Ovary (tissue), 9 donors: Measurements from ENCODE around the gene RGS7. TPM values are rescaled to one million over a fixed set of nuclear protein-coding genes. Genes with fewer than 3 reads are reported as not detected.

Experiments
- DNase-seq, 5 donors: peaks; one replicate each; pipeline ENCODE4 v3.0.0-alpha.2; 2019 to 2020
- H3K27ac ChIP-seq, 2 donors: fragments of 200-600 bp; one replicate each; pipeline versions ENCODE4 v1.5.1 to v1.8.0; 2019 to 2022
- H3K27me3 ChIP-seq: fragments of 200-600 bp; one replicate; pipeline ENCODE4 v1.8.0; 2022
- H3K36me3 ChIP-seq: fragments of 200-600 bp; sonication (generic); one replicate; pipeline ENCODE4 v1.5.1; 2019
- H3K4me1 ChIP-seq: one replicate; pipeline ENCODE4 v1.8.1; 2013; ENCODE audit warnings: mild to moderate bottlenecking, moderate library complexity; ENCODE audit not compliant: insufficient read depth
- H3K4me3 ChIP-seq: fragments of 200-600 bp; sonication (generic); one replicate; pipeline ENCODE4 v1.5.1; 2017
- H3K9me3 ChIP-seq, 2 donors: fragments of 200-600 bp in 1 of 2; sonication (generic) in 1 of 2; one replicate each; pipeline versions ENCODE4 v1.5.1 to v1.8.1; 2013 to 2019; ENCODE audit warnings: mild to moderate bottlenecking in 1 of 2, moderate library complexity in 1 of 2
- EP300 ChIP-seq: sonication (generic); formaldehyde crosslinking; IDR thresholded peaks from one replicate; pipeline ENCODE4 v1.6.1; 2017; ENCODE audit warnings: antibody characterized with exemption
- POLR2A ChIP-seq: fragments of 450-650 bp; IDR thresholded peaks from one replicate; pipeline ENCODE4 v1.6.1; 2017; ENCODE audit warnings: antibody characterized with exemption, mild to moderate bottlenecking, moderate library complexity
- WGBS, 3 donors: extraction: QIAGEN DNeasy Blood & Tissue Kit in 1 of 3; methylation state at CpG; one replicate each; pipeline versions ENCODE4 v1.1.5 to v1.1.7; 2013 to 2017; 5-methylcytosine and 5-hydroxymethylcytosine counted together
- intact Hi-C, 4 donors: fragments of 100-400 bp; cut with DNase I; formaldehyde crosslinking; loops; one replicate each; pipeline versions ENCODE4 v1.11.0 to v1.15.1; 2022 to 2023
- polyA plus RNA-seq, 2 donors: library from polyadenylated mRNA; stranded (reverse); fragments of 200-250 nt in 1 of 2; fragments of 350-450 nt in 1 of 2; fragmentation: Illumina TruSeq in 1 of 2; extraction: RNeasy Lipid Tissue Mini Kit (QIAGEN cat#74804) in 1 of 2; gene quantifications; one replicate each; pipeline ENCODE4 v1.2.3, GENCODE V29; 2013 to 2014
- total RNA-seq, 7 donors: library from RNA; depleted of rRNA in 2 of 7; stranded (reverse); fragments of >200 nt in 2 of 7; fragmentation: NEBNext Ultra II Directional in 3 of 7; extraction: Animal tissue kit (Norgen Biotek cat#: 25700) in 3 of 7; gene quantifications; one replicate each; pipeline versions ENCODE4 v1.1.0 to v1.2.4, GENCODE V29; 2016 to 2023
- TF ChIP-seq, protein P1 (sequence below), 3 donors: fragments of 450-650 bp in 2 of 3; fragments of 200-600 bp in 1 of 3; IDR thresholded peaks; one replicate each; pipeline versions ENCODE4 v1.5.1 to v1.8.0; 2016 to 2022; ENCODE audit warnings: antibody characterized with exemption in 3 of 3, mild to moderate bottlenecking in 1 of 3
- donor health status: DM: no; HTN: no; CAD: no; lungs with moderate emphysema.
- donor health status: DM: no; HTN: no; CAD: no.
- donor health status: Bipolar disorder and iron deficiency.
- donor health status: DM: yes; HTN: yes; CAD: no.
- donor health status: DM: no; HTN: no; CAD: no.
- donor health status: DM: yes; HTN: yes; CAD: no.

Gene RGS7
- total and polyA plus RNA-seq, 9 donors: 0.10 to 1.00 (median 0.37) TPM; not detected in 1

GRCh38 chr1:240802271-240802670 lies 554.7 kb downstream of the RGS7 start:
- Histone ChIP-seq H3K36me3 (no peaks in the 10 kb centered on the region), H3K27ac (no peak overlapping the region), H3K9me3 (no peaks in the 10 kb centered on the region), H3K27me3 (no peaks in the 10 kb centered on the region), H3K4me1 (no peaks in the 10 kb centered on the region), H3K4me3 (no peak overlapping the region)
- 72 to 98% (median 95%) methylated on average over 2 of the region's 2 CpGs for WGBS, 3 donors
- TF ChIP-seq EP300: no peak
- TF ChIP-seq, protein P1, sequence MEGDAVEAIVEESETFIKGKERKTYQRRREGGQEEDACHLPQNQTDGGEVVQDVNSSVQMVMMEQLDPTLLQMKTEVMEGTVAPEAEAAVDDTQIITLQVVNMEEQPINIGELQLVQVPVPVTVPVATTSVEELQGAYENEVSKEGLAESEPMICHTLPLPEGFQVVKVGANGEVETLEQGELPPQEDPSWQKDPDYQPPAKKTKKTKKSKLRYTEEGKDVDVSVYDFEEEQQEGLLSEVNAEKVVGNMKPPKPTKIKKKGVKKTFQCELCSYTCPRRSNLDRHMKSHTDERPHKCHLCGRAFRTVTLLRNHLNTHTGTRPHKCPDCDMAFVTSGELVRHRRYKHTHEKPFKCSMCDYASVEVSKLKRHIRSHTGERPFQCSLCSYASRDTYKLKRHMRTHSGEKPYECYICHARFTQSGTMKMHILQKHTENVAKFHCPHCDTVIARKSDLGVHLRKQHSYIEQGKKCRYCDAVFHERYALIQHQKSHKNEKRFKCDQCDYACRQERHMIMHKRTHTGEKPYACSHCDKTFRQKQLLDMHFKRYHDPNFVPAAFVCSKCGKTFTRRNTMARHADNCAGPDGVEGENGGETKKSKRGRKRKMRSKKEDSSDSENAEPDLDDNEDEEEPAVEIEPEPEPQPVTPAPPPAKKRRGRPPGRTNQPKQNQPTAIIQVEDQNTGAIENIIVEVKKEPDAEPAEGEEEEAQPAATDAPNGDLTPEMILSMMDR (IDR thresholded peaks at IDR 0.05): no peak
- no peak for TF ChIP-seq POLR2A
- intact Hi-C loops: no loop called here
- no peak for DNase-seq

DNA sequence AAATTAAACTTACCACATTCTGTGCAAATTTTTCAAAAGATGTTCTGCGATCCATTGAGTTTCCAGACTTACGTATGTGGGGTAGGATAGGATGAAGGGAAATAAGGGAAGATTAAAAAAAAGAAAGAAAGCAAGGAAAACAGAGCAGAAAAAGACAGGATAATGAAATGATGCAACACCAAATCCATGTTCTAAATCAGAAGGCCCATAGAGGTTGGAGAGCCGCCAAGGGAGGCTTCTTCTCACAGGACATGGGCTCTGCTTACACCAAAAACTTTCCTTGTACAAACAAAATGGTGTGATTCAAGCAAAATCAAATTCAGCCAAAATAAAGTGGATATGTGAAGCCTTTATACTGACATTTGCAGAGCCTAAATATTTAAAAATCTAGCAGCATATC lies 555.6 kb downstream of the RGS7 start:
- no peak overlapping the region for H3K4me3 ChIP-seq
- no peaks in the 10 kb centered on the region for H3K4me1 ChIP-seq
- H3K36me3 ChIP-seq: no peaks in the 10 kb centered on the region
- intact Hi-C loops: no loop called here
- no peak overlapping the region for H3K27ac ChIP-seq
- no peaks in the 10 kb centered on the region for H3K9me3 ChIP-seq
- DNase-seq: no peak
- WGBS, 3 donors: 95 to 96% (median 95%) methylated on average over 3 of the region's 3 CpGs
- TF ChIP-seq POLR2A: no peak
- TF ChIP-seq EP300: no peak
- TF ChIP-seq, protein P1 (IDR thresholded peaks at IDR 0.05): no peak
- H3K27me3 ChIP-seq: no peaks in the 10 kb centered on the region

- DNase-seq: no peak
Measured at GRCh38 chr1:240800291-240800690, 556.7 kb downstream of the RGS7 start.

DNA sequence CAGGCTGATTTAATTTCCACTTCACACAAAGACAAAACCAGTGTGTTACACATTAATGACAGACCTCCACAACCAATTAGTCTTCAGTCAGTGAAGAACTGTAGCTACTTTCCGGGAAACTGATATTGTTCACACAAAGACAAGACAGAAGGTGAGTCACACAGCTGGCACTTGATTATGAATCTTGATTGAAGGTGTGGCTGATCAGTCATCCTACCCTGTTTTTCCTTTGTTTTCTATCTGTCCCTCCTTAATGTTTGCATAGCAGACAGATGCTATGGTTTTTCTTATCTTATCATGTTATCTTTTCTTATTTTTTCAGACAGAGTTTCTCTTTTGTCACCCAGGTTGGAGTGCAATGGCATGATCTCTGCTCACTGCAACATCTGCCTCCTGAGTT lies 560.0 kb downstream of the RGS7 start:
- Histone ChIP-seq H3K4me3 (no peak overlapping the region), H3K27ac (no peak overlapping the region), H3K9me3 (no peaks in the 10 kb centered on the region), H3K36me3 (no peaks in the 10 kb centered on the region), H3K27me3 (no peaks in the 10 kb centered on the region), H3K4me1 (no peaks in the 10 kb centered on the region)
- no peak for DNase-seq
- WGBS, 3 donors: 79 to 89% (median 86%) methylated on average over 1 of the region's 1 CpG
- TF ChIP-seq, protein P1 (IDR thresholded peaks at IDR 0.05): no peak
- TF ChIP-seq POLR2A (no peak), EP300 (no peak)
- intact Hi-C loops: no loop called here

More at GRCh38 chr1:240800291-240800690, 556.7 kb downstream of the RGS7 start:
- intact Hi-C loops: no loop called here
- TF ChIP-seq, protein P1 (IDR thresholded peaks at IDR 0.05): no peak
- no peak for TF ChIP-seq POLR2A
- Histone ChIP-seq H3K27me3 (no peaks in the 10 kb centered on the region), H3K9me3 (no peaks in the 10 kb centered on the region), H3K36me3 (no peaks in the 10 kb centered on the region), H3K4me1 (no peaks in the 10 kb centered on the region), H3K27ac (no peak overlapping the region), H3K4me3 (no peak overlapping the region)
- 29 to 52% (median 35%) methylated on average over 1 of the region's 1 CpG for WGBS, 3 donors
